Right lung (tissue), 5 donors: ENCODE results near the gene CPE. TPM values are rescaled to one million over a fixed set of nuclear protein-coding genes. Genes with fewer than 3 reads are reported as not detected.

ENCODE experiments used
- polyA plus RNA-seq, 5 donors: library from polyadenylated mRNA; unstranded; fragments of 120-200 nt; gene quantifications; one replicate each; pipeline versions ENCODE4 v1.2.1 to v1.2.3, GENCODE V29; 2013; ENCODE audit warnings: inconsistent platforms in 1 of 5, low replicate concordance in 1 of 5; ENCODE audit not compliant: insufficient read length in 5 of 5, insufficient read depth in 1 of 5

The CPE gene
- polyA plus RNA-seq, 5 donors = 154 to 215 (median 194) TPM

Other genes starting within 250 kb of the CPE start
- 10 to 100 TPM; 15.0 to 20.5 (median 18.1) TPM for gene KLHL2, start 171.4 kb upstream of the CPE start, polyA plus RNA-seq
- 10 to 100 TPM; 24.7 to 45.9 (median 33.4) TPM for gene MSMO1, start 51.3 kb upstream of the CPE start, polyA plus RNA-seq